GM19043 (cell line): ENCODE data around the gene SYT6.

Experiments used
- ATAC-seq: cut with Tn5 transposase; IDR thresholded peaks from one replicate; pipeline ENCODE4 v1.9.1; 2021; ENCODE audit warnings: low read depth; ENCODE audit not compliant: unreplicated experiment

The SYT6 gene

DNA sequence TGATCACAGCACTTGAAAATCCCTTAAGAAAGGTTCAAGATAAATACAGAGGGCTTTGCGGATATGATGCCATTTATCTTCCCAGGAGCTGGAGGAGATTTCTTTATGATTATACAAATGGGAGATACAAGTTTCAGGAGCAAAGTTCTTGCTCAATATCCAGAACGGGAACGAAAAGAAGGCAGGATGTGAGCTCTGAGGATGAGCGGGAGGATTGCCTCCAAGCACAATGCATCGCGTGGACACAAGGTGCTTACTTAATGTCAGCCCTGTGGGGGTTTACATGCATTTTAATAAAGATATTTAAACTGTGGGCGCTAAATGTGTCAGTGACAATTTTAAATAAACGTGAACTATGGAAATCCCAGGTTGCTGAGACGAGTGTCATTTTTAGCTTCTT, 59.0 kb downstream of the SYT6 start:
- no peak for ATAC-seq

DNA sequence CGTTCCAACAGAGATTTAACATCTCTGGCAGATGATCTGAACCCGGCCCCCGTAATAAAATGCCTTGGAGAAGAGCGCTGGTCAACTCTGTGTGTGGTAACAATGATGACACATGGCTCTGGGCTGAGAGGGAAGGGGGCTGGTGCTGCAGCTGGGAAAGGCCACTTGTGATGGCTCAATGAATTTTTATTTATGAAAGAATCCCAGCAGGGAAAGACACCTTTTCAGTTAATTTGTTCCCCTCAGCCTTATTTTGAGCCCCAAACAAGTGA, 59.4 kb downstream of the SYT6 start:
- ATAC-seq = no peak

DNA sequence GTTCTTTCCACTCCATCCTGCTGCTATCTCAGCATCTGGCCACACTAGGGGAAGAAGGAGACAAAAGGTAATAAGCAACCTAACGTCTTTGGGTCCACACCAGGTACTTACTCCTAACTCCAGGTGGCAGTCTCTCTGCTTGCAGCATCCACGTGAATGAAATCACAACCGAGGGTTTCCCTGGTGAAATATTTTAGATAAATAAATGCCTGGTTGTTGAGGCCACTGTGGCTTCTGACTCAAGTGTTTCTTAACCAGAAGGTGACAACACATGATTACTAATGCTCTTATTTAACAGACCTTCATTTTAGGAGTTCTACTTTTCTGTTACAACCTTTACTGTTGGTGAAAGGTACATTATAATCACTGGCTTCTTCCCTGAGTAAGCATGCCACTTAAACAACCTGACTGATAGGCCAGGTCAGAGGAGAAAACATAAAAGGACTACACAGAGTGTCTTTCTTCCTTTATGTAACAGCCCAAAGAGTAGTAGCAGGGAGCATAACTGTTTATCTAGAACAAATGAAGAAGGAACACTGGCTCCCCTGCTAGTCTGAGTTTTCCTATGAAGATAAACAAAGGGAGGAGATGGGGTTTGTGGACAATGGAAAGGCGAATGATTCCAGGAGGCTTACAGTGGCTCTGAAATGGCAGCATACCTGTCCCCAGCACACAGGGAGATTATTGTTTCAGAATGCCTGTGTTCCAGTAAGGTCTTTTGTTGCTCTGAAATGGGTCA, 59.9 kb downstream of the SYT6 start:
- ATAC-seq = no peak

GRCh38 chr1:114092186-114093062, 61.2 kb downstream of the SYT6 start:
- no peak for ATAC-seq

GRCh38 chr1:114091711-114092110, 62.0 kb downstream of the SYT6 start:
- ATAC-seq = no peak

DNA sequence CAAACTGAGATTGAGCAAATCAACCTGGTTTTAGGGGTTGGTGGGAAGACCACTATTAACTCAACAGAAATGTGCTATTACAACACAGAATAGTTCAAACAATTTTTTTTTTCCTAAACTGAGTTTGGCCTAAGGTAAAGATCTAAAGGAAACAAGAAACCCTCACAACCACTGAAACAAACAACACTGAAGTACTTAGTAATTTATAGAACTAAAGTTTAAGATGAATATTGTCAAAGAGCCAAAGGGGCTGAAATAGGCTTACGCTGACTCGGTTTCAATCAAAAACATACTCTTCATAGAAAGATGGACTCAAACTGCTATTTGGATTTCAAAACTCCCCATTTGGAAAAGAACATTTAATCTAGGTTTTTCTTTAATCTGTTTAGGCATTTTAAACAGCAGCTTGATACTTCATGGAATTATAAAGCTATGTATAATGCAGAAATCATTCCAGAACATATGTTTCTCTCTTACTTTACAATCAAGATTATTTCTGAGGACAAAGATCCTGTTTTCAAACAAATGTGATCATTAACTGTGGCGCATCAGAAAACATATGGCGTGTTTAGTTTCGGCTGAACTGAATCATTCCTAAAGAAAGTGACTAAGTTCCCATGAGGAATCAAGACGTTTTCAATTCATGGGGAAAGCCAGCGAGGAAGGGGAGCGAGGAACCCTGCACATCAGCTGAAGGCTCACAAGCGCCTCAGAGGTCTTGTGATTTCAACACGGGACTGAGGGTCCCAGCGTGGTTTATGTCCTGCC, 62.7 kb downstream of the SYT6 start:
- ATAC-seq = no peak

DNA sequence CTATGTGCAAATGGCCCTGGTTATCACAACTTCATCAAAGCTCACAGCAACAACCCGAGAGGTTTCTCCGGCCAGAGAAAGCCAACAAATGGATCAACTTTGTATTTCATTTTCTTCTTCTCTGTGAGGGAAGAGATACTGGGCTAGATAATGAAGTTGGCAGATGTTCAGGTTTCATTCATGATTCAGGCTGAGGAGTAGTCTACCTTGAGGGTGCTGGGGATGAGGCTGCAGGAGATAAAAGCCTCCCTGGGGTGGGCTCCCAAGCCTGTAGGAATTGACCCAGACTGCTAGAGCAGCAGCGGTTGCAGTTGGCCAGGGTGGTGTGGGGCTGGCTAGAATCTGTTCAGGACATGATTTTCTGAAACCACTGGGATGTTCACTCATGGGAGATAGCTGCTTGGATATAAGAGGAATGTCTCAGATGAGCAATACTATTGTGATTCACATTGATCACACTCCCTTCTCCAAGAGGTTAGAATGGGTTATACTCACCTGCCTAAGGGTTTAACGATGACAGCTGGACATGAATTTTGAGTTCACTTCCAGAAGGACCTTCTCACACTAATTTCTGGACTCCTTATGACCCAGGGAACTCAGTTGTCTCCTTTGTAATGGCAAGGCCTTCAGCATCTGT, 64.0 kb downstream of the SYT6 start:
- no peak for ATAC-seq

GRCh38 chr1:114088392-114089299, 65.0 kb downstream of the SYT6 start:
- no peak for ATAC-seq

- no peak for ATAC-seq
These were observed 66.2 kb downstream of the SYT6 start for GRCh38 chr1:114087495-114087894.

DNA sequence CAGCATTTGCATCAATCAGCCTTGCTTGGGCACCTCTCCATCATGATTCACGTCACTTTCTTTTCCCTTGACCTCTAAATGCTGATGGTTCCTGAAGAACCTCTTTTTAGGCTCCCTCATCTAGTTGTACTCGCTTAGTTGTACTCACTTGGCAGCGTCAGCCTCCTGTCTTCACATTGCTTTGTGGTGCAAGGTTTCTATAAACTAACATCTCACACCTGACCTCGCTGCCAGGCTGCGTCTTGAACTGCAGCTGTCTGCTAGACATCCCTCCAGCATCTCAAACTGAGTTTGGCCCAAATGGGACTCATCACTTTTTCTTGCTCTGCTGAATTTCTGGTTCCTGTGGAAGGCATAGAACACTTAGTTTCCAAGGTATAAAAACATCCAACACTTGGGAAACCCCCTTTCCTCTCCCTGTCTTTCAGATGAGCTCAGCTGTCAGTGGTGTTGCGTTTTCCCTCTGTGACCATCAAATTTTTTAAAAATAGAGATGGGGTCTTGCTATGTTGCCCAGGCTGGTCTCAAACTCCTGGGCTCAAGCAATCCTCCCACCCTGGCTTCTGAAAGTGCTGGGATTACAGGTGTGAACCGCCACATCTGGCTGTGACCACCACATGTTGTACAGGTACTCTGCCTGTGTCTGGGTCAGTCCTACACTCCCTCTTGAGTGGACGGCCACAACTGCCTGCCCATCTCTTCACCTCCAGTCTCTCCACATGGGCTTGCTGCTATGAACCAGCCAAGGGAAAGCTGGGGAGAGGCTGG, 66.9 kb downstream of the SYT6 start:
- ATAC-seq = no peak

DNA sequence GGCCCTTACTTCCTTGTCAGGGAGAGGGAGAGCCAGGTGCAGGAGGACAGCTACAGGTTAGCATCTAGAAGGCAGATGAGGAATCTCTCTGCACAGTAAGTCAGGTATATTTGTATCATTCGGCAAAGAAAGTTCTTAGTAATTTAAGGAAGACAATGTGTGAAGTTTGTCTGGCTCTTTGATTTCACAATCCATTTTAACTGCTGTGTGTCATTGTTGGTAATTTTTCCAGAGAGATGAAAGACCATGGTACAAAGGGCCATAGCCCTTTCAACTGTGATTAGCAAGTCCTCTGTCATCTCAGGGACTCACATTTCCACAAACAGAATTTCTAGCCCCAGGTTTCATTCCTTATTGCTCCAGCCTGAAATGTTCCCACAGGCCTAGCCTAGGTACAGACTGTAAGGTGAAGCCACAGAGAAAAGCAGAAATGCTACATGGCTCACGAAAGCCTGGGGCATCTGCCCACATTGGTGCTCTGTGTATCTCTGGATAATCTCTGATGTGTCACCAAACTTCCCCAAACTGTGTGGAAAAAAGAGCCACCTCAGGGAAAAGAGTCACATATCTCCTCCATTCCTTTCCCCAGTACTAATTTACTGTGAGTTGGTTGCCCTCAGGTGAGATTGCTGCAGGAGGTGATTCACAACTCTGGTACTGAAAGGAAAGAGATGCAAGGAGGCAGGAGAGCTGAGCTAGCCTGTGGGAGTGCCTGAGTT, 70.6 kb downstream of the SYT6 start:
- ATAC-seq = no peak

GRCh38 chr1:114082304-114082630, 71.4 kb downstream of the SYT6 start:
- ATAC-seq = no peak

- ATAC-seq = no peak
These were observed 72.0 kb downstream of the SYT6 start for GRCh38 chr1:114081437-114082303.

DNA sequence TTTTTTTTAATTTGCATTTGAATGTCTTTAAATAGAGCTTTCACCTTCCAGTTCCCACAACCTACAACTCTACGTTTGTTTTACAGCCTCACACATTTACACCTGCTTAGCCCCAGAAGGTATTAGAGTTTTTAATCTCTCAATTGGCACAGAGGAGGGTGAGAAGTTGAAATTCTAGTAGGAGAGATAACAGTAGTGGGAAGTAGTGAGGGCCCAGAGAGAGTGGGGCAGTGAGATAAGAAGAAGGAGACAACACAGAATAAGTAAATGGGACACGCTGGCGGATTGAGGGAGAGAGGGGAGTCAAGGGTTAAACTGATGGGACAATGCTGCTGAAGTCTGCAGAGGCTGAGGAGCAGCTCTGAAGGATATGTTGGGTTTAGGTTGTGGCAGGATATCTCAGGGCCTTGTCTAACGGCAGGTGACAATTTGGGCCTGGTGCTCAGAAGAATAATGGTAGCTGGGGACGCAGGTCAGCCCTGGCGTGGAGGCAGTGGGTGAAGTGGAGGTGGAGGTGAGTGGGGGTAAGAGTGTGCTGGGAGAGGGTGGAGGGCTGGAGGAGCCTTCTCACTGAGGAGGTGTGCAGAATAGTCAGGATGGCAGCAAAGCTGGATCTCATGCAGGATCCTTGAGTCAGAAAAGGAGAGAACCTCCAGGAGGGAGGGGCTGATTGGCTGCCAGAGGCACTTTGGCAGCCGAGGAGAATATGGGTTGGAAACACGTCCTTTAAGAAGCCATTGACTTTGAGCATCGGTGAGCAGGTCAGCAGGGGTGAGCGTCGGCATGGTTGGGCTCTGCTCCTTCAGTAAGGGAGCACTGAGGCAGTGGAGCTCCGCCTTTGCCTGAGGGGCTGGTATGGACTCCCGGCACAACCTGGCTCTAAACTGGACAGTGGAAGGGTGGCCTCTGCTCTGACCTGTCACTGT, 72.9 kb downstream of the SYT6 start:
- ATAC-seq = no peak

DNA sequence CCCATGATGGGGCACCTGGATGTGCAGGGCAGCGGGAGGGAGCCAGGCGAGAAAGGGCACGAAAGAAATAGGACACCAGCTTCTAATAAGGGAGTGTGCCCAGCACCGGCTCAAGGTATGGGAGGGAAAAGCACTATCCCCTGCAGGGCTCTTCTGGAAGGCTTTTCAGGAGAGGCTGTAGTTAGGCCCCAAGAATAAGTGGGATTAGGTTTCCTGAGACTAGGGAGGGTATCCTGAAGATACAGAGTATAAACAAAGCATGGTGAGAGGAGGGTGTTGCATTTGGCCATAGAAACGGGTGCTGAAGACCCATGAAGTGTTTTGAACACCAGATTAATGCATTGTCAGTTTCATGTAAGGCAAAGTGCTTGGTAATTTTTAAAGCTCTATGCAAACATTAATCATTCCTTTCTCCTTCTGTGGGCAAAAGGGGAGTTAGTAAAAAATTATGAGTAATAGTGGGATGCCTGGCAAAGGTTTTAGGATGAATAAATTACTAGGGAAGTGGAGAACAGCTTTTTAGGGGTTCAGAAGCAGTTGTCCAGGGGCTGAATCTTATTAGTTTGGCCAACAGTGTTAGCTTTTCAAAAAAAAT, 74.0 kb downstream of the SYT6 start:
- no peak for ATAC-seq

DNA sequence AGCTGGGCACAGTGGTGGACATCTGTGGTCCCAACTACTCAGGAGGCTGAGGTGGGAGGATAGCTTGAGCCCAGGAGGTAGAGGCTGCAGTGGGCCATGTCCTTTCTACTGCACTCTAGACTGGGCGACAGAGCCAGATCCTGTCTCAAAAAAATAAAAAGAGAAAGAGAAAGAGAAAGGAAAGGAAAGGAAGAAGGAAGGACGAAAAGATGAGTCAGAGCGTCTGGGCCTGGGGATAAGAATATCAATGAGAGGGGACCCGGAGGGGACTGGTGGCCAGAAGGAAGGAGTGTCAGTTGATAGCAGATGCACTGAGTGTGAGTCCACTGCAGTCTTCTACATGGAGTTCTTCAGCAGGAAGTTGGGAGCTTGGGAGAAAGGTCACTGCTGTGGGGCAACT, 75.6 kb downstream of the SYT6 start:
- no peak for ATAC-seq
